Keratinocyte (primary cell): ENCODE data around the gene HPS4. TPM values are rescaled to one million over a fixed set of nuclear protein-coding genes. Genes with fewer than 3 reads are reported as not detected.

Experiments
- DNase-seq: peaks from one replicate; pipeline ENCODE4 v3.0.0-alpha.2; 2011; ENCODE audit warnings: low read depth, missing footprints, low spot score
- FAIRE-seq: peaks from 2 replicates; lab custom pipeline; 2011; peaks lifted over from hg19 to GRCh38; lab: Jason Lieb, UNC
- H2AFZ ChIP-seq: 2 replicates; pipeline ENCODE4 v1.6.0; 2012; ENCODE audit warnings: low read length, control low read depth, inconsistent platforms; ENCODE audit not compliant: control insufficient read depth
- H3K27ac ChIP-seq: 2 replicates; pipeline ENCODE4 v1.5.1; 2011; ENCODE audit warnings: low read length; ENCODE audit not compliant: control insufficient read depth, insufficient read depth
- H3K27me3 ChIP-seq: 3 replicates; pipeline ENCODE4 v1.6.0; 2011; ENCODE audit warnings: low read length; ENCODE audit not compliant: control insufficient read depth, insufficient read depth; ENCODE audit errors: extremely low read depth
- H3K36me3 ChIP-seq, 2 experiments: 2 replicates in 1 of 2; 3 replicates in 1 of 2; pipeline ENCODE4 v1.5.1; 2011; ENCODE audit warnings: low read length in 2 of 2, mild to moderate bottlenecking in 1 of 2; ENCODE audit not compliant: control insufficient read depth in 2 of 2, insufficient read depth in 2 of 2; ENCODE audit errors: extremely low read depth in 1 of 2
- H3K4me1 ChIP-seq: 3 replicates; pipeline ENCODE4 v1.5.1; 2011; ENCODE audit warnings: low read length; ENCODE audit not compliant: control insufficient read depth, insufficient read depth; ENCODE audit errors: extremely low read depth
- H3K4me2 ChIP-seq: 3 replicates; pipeline ENCODE4 v1.6.0; 2011; ENCODE audit warnings: low read depth, low read length; ENCODE audit not compliant: control insufficient read depth, insufficient read depth; ENCODE audit errors: extremely low read depth
- H3K4me3 ChIP-seq, 3 experiments: fragments of 200-600 bp in 1 of 3; sonication (generic) in 1 of 3; 2 replicates in 2 of 3; 3 replicates in 1 of 3; pipeline ENCODE4 v1.5.1; 2011 to 2016; ENCODE audit warnings: low read length in 3 of 3, mild to moderate bottlenecking in 3 of 3, control low read depth in 2 of 3, inconsistent platforms in 1 of 3, low read depth in 1 of 3, mixed read lengths in 1 of 3, mixed run types in 1 of 3, moderate library complexity in 1 of 3; ENCODE audit not compliant: control insufficient read depth in 2 of 3, insufficient read depth in 2 of 3; ENCODE audit errors: extremely low read depth in 1 of 3
- H3K79me2 ChIP-seq: 2 replicates; pipeline ENCODE4 v1.6.0; 2012; ENCODE audit warnings: low read length; ENCODE audit not compliant: control insufficient read depth, insufficient read depth
- H3K9ac ChIP-seq: 3 replicates; pipeline ENCODE4 v1.6.0; 2011; ENCODE audit warnings: low read length; ENCODE audit not compliant: control insufficient read depth, insufficient read depth; ENCODE audit errors: extremely low read depth
- H3K9me1 ChIP-seq: 3 replicates; pipeline ENCODE4 v1.6.0; 2011; ENCODE audit warnings: low read length; ENCODE audit not compliant: control insufficient read depth, insufficient read depth; ENCODE audit errors: extremely low read depth
- H3K9me3 ChIP-seq: 2 replicates; pipeline ENCODE4 v1.5.1; 2012; ENCODE audit warnings: low read depth, low read length; ENCODE audit not compliant: control insufficient read depth
- H4K20me1 ChIP-seq: 3 replicates; pipeline ENCODE4 v1.6.0; 2011; ENCODE audit warnings: low read length; ENCODE audit not compliant: control insufficient read depth, insufficient read depth; ENCODE audit errors: extremely low read depth
- EZH2 ChIP-seq: IDR thresholded peaks from one replicate; pipeline ENCODE4 v1.6.1; 2012; ENCODE audit warnings: inconsistent platforms, mild to moderate bottlenecking, low read length, moderate library complexity
- dilution Hi-C: fragments of 300-500 bp; cut with MboI; formaldehyde crosslinking; loops from one replicate; pipeline ENCODE4 v1.7.0; 2020; ENCODE audit warnings: low sequenced_read_pairs; ENCODE audit not compliant: extremely low pct_ligation_motif_present
- polyA plus RNA-seq, 5 experiments: library from polyadenylated mRNA; depleted of rRNA in 3 of 5; stranded (reverse) in 3 of 5; stranded (forward) in 1 of 5; unstranded in 1 of 5; fragments of >200 nt; gene quantifications; 1 replicate in 1 of 5; 2 replicates in 3 of 5; 3 replicates in 1 of 5; pipeline versions ENCODE4 v1.2.1 to v1.2.3, GENCODE V29; 2011 to 2012; ENCODE audit warnings: missing spikeins in 2 of 5, low read depth in 1 of 5, low replicate concordance in 1 of 5
- TF ChIP-seq, protein P1 (sequence below), 3 experiments: IDR thresholded peaks in 1 of 3; conservative IDR thresholded peaks in 1 of 3; optimal IDR thresholded peaks in 1 of 3; 2 replicates in 2 of 3; 3 replicates in 1 of 3; pipeline versions ENCODE3 to v1.5.1; 2011; ENCODE audit warnings: low read length in 3 of 3, mild to moderate bottlenecking in 3 of 3, moderate library complexity in 2 of 3, control low read depth in 1 of 3, inconsistent platforms in 1 of 3; ENCODE audit not compliant: insufficient read depth in 2 of 3; ENCODE audit errors: extremely low read depth in 1 of 3

Gene HPS4
- polyA plus RNA-seq, 1 donor (not counting 4 experiments of a cell fraction or from before 2014, with no cell fraction given) = 21.3 TPM

- no peaks in the 10 kb centered on the region for H3K9me1 ChIP-seq
- no peak overlapping the region for H3K4me2 ChIP-seq
- DNase-seq (no peak), FAIRE-seq (no peak)
- H3K27me3 ChIP-seq = no peaks in the 10 kb centered on the region
- H3K4me1 ChIP-seq = peaks cover 20% of the 10 kb centered on the region
- dilution Hi-C loops = no loop called here
- no peaks in the 10 kb centered on the region for H3K9me3 ChIP-seq
- peaks cover 31% of the 10 kb centered on the region for H3K79me2 ChIP-seq
- no peak overlapping the region for H3K4me3 ChIP-seq
- no peak overlapping the region for H2AFZ ChIP-seq
- H3K9ac ChIP-seq = no peak overlapping the region
- peaks cover 2 to 6% of the 10 kb centered on the region in 2 experiments for H3K36me3 ChIP-seq
- TF ChIP-seq, protein P1, sequence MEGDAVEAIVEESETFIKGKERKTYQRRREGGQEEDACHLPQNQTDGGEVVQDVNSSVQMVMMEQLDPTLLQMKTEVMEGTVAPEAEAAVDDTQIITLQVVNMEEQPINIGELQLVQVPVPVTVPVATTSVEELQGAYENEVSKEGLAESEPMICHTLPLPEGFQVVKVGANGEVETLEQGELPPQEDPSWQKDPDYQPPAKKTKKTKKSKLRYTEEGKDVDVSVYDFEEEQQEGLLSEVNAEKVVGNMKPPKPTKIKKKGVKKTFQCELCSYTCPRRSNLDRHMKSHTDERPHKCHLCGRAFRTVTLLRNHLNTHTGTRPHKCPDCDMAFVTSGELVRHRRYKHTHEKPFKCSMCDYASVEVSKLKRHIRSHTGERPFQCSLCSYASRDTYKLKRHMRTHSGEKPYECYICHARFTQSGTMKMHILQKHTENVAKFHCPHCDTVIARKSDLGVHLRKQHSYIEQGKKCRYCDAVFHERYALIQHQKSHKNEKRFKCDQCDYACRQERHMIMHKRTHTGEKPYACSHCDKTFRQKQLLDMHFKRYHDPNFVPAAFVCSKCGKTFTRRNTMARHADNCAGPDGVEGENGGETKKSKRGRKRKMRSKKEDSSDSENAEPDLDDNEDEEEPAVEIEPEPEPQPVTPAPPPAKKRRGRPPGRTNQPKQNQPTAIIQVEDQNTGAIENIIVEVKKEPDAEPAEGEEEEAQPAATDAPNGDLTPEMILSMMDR (optimal IDR thresholded peaks at IDR 0.05 in 1 of 3, IDR thresholded peaks at IDR 0.05 in 1 of 3, conservative IDR thresholded peaks at IDR 0.05 in 1 of 3; ENCODE audit: extremely low read depth in 1 of 3, insufficient read depth in 2 of 3, low read length in 3 of 3) = no peak
- TF ChIP-seq EZH2 = no peak
- no peaks in the 10 kb centered on the region for H4K20me1 ChIP-seq
- no peak overlapping the region for H3K27ac ChIP-seq
Observed at GRCh38 chr22:26514419-26515161, 31.0 kb upstream of the HPS4 start.

DNA sequence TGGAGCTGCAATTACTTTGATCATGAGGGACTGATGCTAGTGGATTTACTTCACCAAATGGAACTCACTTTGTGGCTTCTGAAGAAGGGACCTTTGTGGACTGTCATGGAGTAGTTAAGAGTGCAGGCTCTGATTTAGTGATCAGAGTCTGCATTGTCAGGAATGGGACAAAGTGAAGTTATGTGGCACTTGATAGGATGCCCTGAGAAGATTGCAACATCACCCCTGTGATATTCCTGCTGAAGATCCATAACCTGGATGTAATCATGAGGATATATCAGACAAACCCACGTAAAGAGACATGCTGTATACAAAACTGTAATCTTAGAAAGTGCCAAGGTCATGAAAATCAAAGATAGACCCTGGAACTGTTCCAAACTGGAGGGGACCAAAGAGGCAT lies 30.3 kb upstream of the HPS4 start:
- dilution Hi-C loops = no loop called here
- Histone ChIP-seq H3K36me3 (peaks cover 8 to 12% of the 10 kb centered on the region in 2 experiments), H3K4me2 (peak overlapping the region; percentile 96), H3K9ac (no peak overlapping the region), H3K9me3 (no peaks in the 10 kb centered on the region), H3K4me3 (no peak overlapping the region), H3K79me2 (peaks cover 31% of the 10 kb centered on the region), H3K27ac (no peak overlapping the region), H2AFZ (no peak overlapping the region), H3K9me1 (no peaks in the 10 kb centered on the region), H3K27me3 (no peaks in the 10 kb centered on the region), H4K20me1 (no peaks in the 10 kb centered on the region), H3K4me1 (peaks cover 20% of the 10 kb centered on the region)
- no peak for TF ChIP-seq EZH2
- TF ChIP-seq, protein P1 (optimal IDR thresholded peaks at IDR 0.05 in 1 of 3, IDR thresholded peaks at IDR 0.05 in 1 of 3, conservative IDR thresholded peaks at IDR 0.05 in 1 of 3; ENCODE audit: extremely low read depth in 1 of 3, insufficient read depth in 2 of 3, low read length in 3 of 3) = no peak
- DNase-seq (no peak), FAIRE-seq (peak; percentile 41)
